Suprapubic skin (tissue), 4 donors: ENCODE measurements around the gene HERC4. TPM values are rescaled to one million over a fixed set of nuclear protein-coding genes. Genes with fewer than 3 reads are reported as not detected.
"Not testable (repeated sequence)": the region's sequence is repeated elsewhere in the genome, so short reads cannot be mapped to it uniquely, and the experiment has no call there.

ENCODE experiments used
- DNase-seq, 2 donors: peaks; one replicate each; pipeline ENCODE4 v3.0.0-alpha.2; 2019; ENCODE audit warnings: low spot score in 2 of 2
- H3K27ac ChIP-seq: fragments of 200-600 bp; sonication (generic); one replicate; pipeline ENCODE4 v1.5.1; 2019
- H3K27me3 ChIP-seq: fragments of 200-600 bp; sonication (generic); one replicate; pipeline ENCODE4 v1.5.1; 2019
- H3K36me3 ChIP-seq: fragments of 200-600 bp; sonication (generic); one replicate; pipeline ENCODE4 v1.5.1; 2019
- H3K4me1 ChIP-seq: fragments of 200-600 bp; sonication (generic); one replicate; pipeline ENCODE4 v1.5.1; 2019
- H3K4me3 ChIP-seq: fragments of 200-600 bp; sonication (generic); one replicate; pipeline ENCODE4 v1.5.1; 2019; ENCODE audit warnings: mild to moderate bottlenecking
- H3K9me3 ChIP-seq: fragments of 200-600 bp; sonication (generic); one replicate; pipeline ENCODE4 v1.5.1; 2019
- EP300 ChIP-seq: sonication (generic); formaldehyde crosslinking; IDR thresholded peaks from one replicate; pipeline ENCODE4 v1.6.1; 2017; ENCODE audit warnings: antibody characterized with exemption
- POLR2A ChIP-seq, 2 donors: fragments of 450-650 bp; IDR thresholded peaks; one replicate each; pipeline ENCODE4 v1.6.1; 2017; ENCODE audit warnings: antibody characterized with exemption in 2 of 2, mild to moderate bottlenecking in 2 of 2, moderate library complexity in 2 of 2
- POLR2AphosphoS5 ChIP-seq, 3 donors: sonication (generic); formaldehyde crosslinking; IDR thresholded peaks; one replicate each; pipeline ENCODE4 v1.6.1; 2017; ENCODE audit warnings: antibody characterized with exemption in 3 of 3
- WGBS: methylation state at CpG from one replicate; pipeline ENCODE4 v1.1.5; 2018; 5-methylcytosine and 5-hydroxymethylcytosine counted together
- total RNA-seq, 4 donors: library from RNA; depleted of rRNA; stranded (reverse); fragments of >200 nt; gene quantifications; one replicate each; pipeline ENCODE4 v1.1.0, GENCODE V29; 2016
- TF ChIP-seq, protein P1 (sequence below), 2 donors: fragments of 200-600 bp in 1 of 2; fragments of 450-650 bp in 1 of 2; sonication (generic) in 1 of 2; IDR thresholded peaks; one replicate each; pipeline ENCODE4 v1.5.1; 2016 to 2019; ENCODE audit warnings: antibody characterized with exemption in 2 of 2, mild to moderate bottlenecking in 1 of 2, moderate library complexity in 1 of 2

Gene HERC4
- total RNA-seq, 4 donors from 2014 or later, result 25.8 to 92.1 (median 31.4) TPM

GRCh38 chr10:67878133-67878532 lies 196.9 kb downstream of the HERC4 start:
- no peak overlapping the region for H3K27ac ChIP-seq
- no peak for DNase-seq
- H3K9me3 ChIP-seq, result no peaks in the 10 kb centered on the region
- H3K36me3 ChIP-seq, result no peaks in the 10 kb centered on the region
- H3K4me1 ChIP-seq, result no peaks in the 10 kb centered on the region
- 90% methylated on average over 7 of the region's 7 CpGs for WGBS
- no peaks in the 10 kb centered on the region for H3K27me3 ChIP-seq
- TF ChIP-seq EP300, result no peak
- TF ChIP-seq POLR2A (IDR thresholded peaks at IDR 0.05), result no peak
- no peak for TF ChIP-seq POLR2AphosphoS5 (IDR thresholded peaks at IDR 0.05)
- TF ChIP-seq, protein P1, sequence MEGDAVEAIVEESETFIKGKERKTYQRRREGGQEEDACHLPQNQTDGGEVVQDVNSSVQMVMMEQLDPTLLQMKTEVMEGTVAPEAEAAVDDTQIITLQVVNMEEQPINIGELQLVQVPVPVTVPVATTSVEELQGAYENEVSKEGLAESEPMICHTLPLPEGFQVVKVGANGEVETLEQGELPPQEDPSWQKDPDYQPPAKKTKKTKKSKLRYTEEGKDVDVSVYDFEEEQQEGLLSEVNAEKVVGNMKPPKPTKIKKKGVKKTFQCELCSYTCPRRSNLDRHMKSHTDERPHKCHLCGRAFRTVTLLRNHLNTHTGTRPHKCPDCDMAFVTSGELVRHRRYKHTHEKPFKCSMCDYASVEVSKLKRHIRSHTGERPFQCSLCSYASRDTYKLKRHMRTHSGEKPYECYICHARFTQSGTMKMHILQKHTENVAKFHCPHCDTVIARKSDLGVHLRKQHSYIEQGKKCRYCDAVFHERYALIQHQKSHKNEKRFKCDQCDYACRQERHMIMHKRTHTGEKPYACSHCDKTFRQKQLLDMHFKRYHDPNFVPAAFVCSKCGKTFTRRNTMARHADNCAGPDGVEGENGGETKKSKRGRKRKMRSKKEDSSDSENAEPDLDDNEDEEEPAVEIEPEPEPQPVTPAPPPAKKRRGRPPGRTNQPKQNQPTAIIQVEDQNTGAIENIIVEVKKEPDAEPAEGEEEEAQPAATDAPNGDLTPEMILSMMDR (IDR thresholded peaks at IDR 0.05), result no peak
- no peak overlapping the region for H3K4me3 ChIP-seq

- not testable (repeated sequence) for H3K4me1 ChIP-seq, H3K36me3 ChIP-seq, H3K4me3 ChIP-seq, H3K27me3 ChIP-seq, H3K9me3 ChIP-seq, DNase-seq, H3K27ac ChIP-seq
- 90% methylated on average over 11 of the region's 11 CpGs for WGBS
These were observed 197.7 kb downstream of the HERC4 start for GRCh38 chr10:67877421-67877820.

- whole genome bisulfite sequencing, result 66% methylated on average over 3 of the region's 3 CpGs
- H3K27me3 ChIP-seq, result no peaks in the 10 kb centered on the region
- H3K9me3 ChIP-seq, result no peaks in the 10 kb centered on the region
- H3K27ac ChIP-seq, result no peak overlapping the region
- no peak overlapping the region for H3K4me3 ChIP-seq
- H3K36me3 ChIP-seq, result no peaks in the 10 kb centered on the region
- TF ChIP-seq EP300 (no peak), POLR2AphosphoS5 (IDR thresholded peaks at IDR 0.05) (no peak), POLR2A (IDR thresholded peaks at IDR 0.05) (no peak)
- TF ChIP-seq, protein P1 (IDR thresholded peaks at IDR 0.05), result no peak
- no peak for DNase-seq
- no peaks in the 10 kb centered on the region for H3K4me1 ChIP-seq
These were observed 199.5 kb downstream of the HERC4 start for GRCh38 chr10:67875340-67876238.

Other genes starting within 250 kb of the HERC4 start
- under 1 TPM in 1 of 4 donors, not detected in 3; 0.57 TPM for gene DNAJC12, start 237.1 kb downstream of the HERC4 start, total RNA-seq
- gene SIRT1, start 190.6 kb downstream of the HERC4 start, total RNA-seq, result 10 to 100 TPM; 18.8 to 26.3 (median 20.7) TPM
- under 1 TPM in 1 of 4 donors, not detected in 3; 0.16 TPM for gene MYPN, start 34.2 kb upstream of the HERC4 start, total RNA-seq
- gene ATOH7, start 156.8 kb upstream of the HERC4 start, total RNA-seq, result not detected